Heart left ventricle (tissue), 16 donors: Measurements from ENCODE around the gene RUFY3. TPM values are rescaled to one million over a fixed set of nuclear protein-coding genes. Genes with fewer than 3 reads are reported as not detected.
A peak's percentile ranks its signal among the peaks of the same experiment; 100 is the strongest.

ENCODE experiments used
- ATAC-seq, 4 donors: fragments of 200-7000 bp; cut with Tn5 transposase; one replicate each; pipeline ENCODE4 v1.9.1; 2020 to 2022; ENCODE audit warnings: moderate library complexity in 4 of 4, mild to moderate bottlenecking in 3 of 4, moderate number of reproducible peaks in 1 of 4
- DNase-seq, 5 donors: peaks; one replicate each; pipeline ENCODE4 v3.0.0-alpha.2; 2020
- H3K27ac ChIP-seq, 12 donors: fragments of 200-600 bp; sonication (generic) in 4 of 12; one replicate each; pipeline versions ENCODE4 v1.5.0 to v1.8.0; 2016 to 2022; ENCODE audit warnings: mild to moderate bottlenecking in 2 of 12
- H3K27me3 ChIP-seq, 9 donors: fragments of 200-600 bp; sonication (generic) in 2 of 9; one replicate each; pipeline versions ENCODE4 v1.5.1 to v1.8.0; 2016 to 2022; ENCODE audit warnings: mild to moderate bottlenecking in 3 of 9
- H3K36me3 ChIP-seq, 9 donors: fragments of 200-600 bp; sonication (generic) in 2 of 9; one replicate each; pipeline versions ENCODE4 v1.5.0 to v1.8.0; 2018 to 2022; ENCODE audit warnings: mild to moderate bottlenecking in 2 of 9
- H3K4me1 ChIP-seq, 12 donors: fragments of 200-600 bp; sonication (generic) in 4 of 12; one replicate each; pipeline versions ENCODE4 v1.5.0 to v1.8.0; 2016 to 2022; ENCODE audit warnings: mild to moderate bottlenecking in 3 of 12
- H3K4me3 ChIP-seq, 12 donors: fragments of 200-600 bp; sonication (generic) in 4 of 12; one replicate each; pipeline versions ENCODE4 v1.5.0 to v1.8.0; 2017 to 2022; ENCODE audit warnings: mild to moderate bottlenecking in 9 of 12, moderate library complexity in 4 of 12
- H3K9me3 ChIP-seq, 12 donors: fragments of 200-600 bp; sonication (generic) in 4 of 12; one replicate each; pipeline versions ENCODE4 v1.5.0 to v1.8.0; 2016 to 2022; ENCODE audit warnings: mild to moderate bottlenecking in 1 of 12
- CTCF ChIP-seq, 12 donors: fragments of 200-600 bp; sonication (generic) in 4 of 12; IDR thresholded peaks; one replicate each; pipeline versions ENCODE4 v1.5.0 to v1.8.0; 2018 to 2022; ENCODE audit warnings: antibody characterized with exemption in 12 of 12, mild to moderate bottlenecking in 5 of 12
- POLR2A ChIP-seq, 2 donors: fragments of 450-650 bp; IDR thresholded peaks; one replicate each; pipeline ENCODE4 v1.6.1; 2017; ENCODE audit warnings: antibody characterized with exemption in 2 of 2, mild to moderate bottlenecking in 2 of 2, moderate library complexity in 2 of 2
- WGBS, 4 donors: extraction: QIAGEN DNeasy Blood & Tissue Kit in 2 of 4; methylation state at CpG; one replicate each; pipeline versions ENCODE4 v1.1.5 to v1.1.7; 2013 to 2018; 5-methylcytosine and 5-hydroxymethylcytosine counted together
- intact Hi-C, 10 donors: fragments of 100-400 bp; cut with DNase I; formaldehyde crosslinking; loops; one replicate each; pipeline versions ENCODE4 v1.11.1 to v1.14.2; 2022
- polyA plus RNA-seq, 2 donors: library from polyadenylated mRNA; stranded (reverse); fragments of 200-250 nt; gene quantifications; one replicate each; pipeline ENCODE4 v1.2.3, GENCODE V29; 2013
- total RNA-seq, 9 donors: library from RNA; depleted of rRNA in 2 of 9; stranded (reverse); fragments of >200 nt in 2 of 9; fragmentation: NEBNext Ultra II Directional in 3 of 9; extraction: Animal tissue kit (Norgen Biotek cat#: 25700) in 3 of 9; gene quantifications; one replicate each; pipeline versions ENCODE4 v1.1.0 to v1.2.4, GENCODE V29; 2016 to 2023
- donor health status: ischemic (EF 13 %, LVEDD 7.1; RV severe dilation, severe dysfunction).
- donor health status: healthy with polysubstance abuse.
- donor health status: DM: no; HTN: yes; CAD: no.
- donor health status: DM: no; HTN: no; CAD: no.
- donor health status: ischemic (EF 25% LVEDD 6.9; RV normal size, moderate dysfunction).
- donor health status: ischemic (EF 25% LVEDD 5.7; RV mildly dilated, moderate dysfunction).
- donor health status: healthy.
- donor health status: DM: yes; HTN: yes; CAD: no.
- donor health status: ischemic (EF 35%, LVEDD 5.7; RV mildly dilated, moderate dysfunction).
- donor health status: nonischemic (EF 11% LVEDD 7.7; RV severe dilation, severe dysfunction).
- donor health status: DM: yes; HTN: yes; CAD: no.
- donor health status: PGD.
- donor health status: ischemic (EF 29% LVEDD 5.4; RV normal size, mild dysfunction).
- donor health status: nonischemic (EF 23%, LVEDD 6.1; RV moderate dilation, normal function).

RUFY3 gene
- total and polyA plus RNA-seq, 11 donors: 12.8 to 33.0 (median 18.7) TPM

- peak overlapping the region; percentile 71 to 93 (median 84) for H3K4me3 ChIP-seq
- intact Hi-C loops: loop anchor here in 4 of 10 donors (5.0 to 10.0 kb wide), 5 partner anchors 129 to 289 kb away; partner anchors contain the start of genes DCK (in 2 of the 4), GRSF1 (in 1 of the 4) and MOB1B (in 1 of the 4)
- no peak for TF ChIP-seq CTCF (IDR thresholded peaks at IDR 0.05)
- TF ChIP-seq POLR2A (IDR thresholded peaks at IDR 0.05): no peak
- peaks cover 0 to 25% (median 15%) of the 10 kb centered on the region in 12 donors for H3K4me1 ChIP-seq
- H3K27me3 ChIP-seq: no peaks in the 10 kb centered on the region
- peak overlapping the region; percentile 84 to 98 (median 95) for H3K27ac ChIP-seq
- no peak for ATAC-seq
- no peaks in the 10 kb centered on the region for H3K36me3 ChIP-seq
- WGBS, 4 donors: 8 to 12% (median 11%) methylated on average over 7 of the region's 7 CpGs
- DNase-seq: no peak
- H3K9me3 ChIP-seq: no peaks in the 10 kb centered on the region
Measured at GRCh38 chr4:70706044-70706461, 15.7 kb upstream of the RUFY3 start.

- DNase-seq (no peak), ATAC-seq (no peak)
- Histone ChIP-seq H3K4me3 (peak overlapping the region in 10 of 12 donors; percentile 71 to 93 (median 84)), H3K27me3 (no peaks in the 10 kb centered on the region), H3K4me1 (peaks cover 0 to 29% (median 15%) of the 10 kb centered on the region in 12 donors), H3K9me3 (no peaks in the 10 kb centered on the region), H3K36me3 (no peaks in the 10 kb centered on the region), H3K27ac (peak overlapping the region in 7 of 12 donors; percentile 93 to 98 (median 97))
- TF ChIP-seq CTCF (IDR thresholded peaks at IDR 0.05) (no peak), POLR2A (IDR thresholded peaks at IDR 0.05) (no peak)
- 86 to 98% (median 91%) methylated on average over 1 of the region's 1 CpG for WGBS, 4 donors
- intact Hi-C loops: loop anchor here in 4 of 10 donors (5.0 to 10.0 kb wide), 5 partner anchors 128 to 288 kb away; partner anchors contain the start of genes DCK (in 2 of the 4), GRSF1 (in 1 of the 4) and MOB1B (in 1 of the 4)
Measured at GRCh38 chr4:70706516-70706915, 15.2 kb upstream of the RUFY3 start.

- WGBS, 4 donors: 90 to 92% (median 91%) methylated on average over 7 of the region's 7 CpGs
- TF ChIP-seq CTCF (IDR thresholded peaks at IDR 0.05) (no peak), POLR2A (IDR thresholded peaks at IDR 0.05) (no peak)
- Histone ChIP-seq H3K4me1 (peaks cover 0 to 52% (median 19%) of the 10 kb centered on the region in 12 donors), H3K9me3 (no peaks in the 10 kb centered on the region), H3K4me3 (no peak overlapping the region), H3K27ac (no peak overlapping the region), H3K36me3 (no peaks in the 10 kb centered on the region), H3K27me3 (no peaks in the 10 kb centered on the region)
- DNase-seq: no peak
- intact Hi-C loops: loop anchor here in 4 of 10 donors (5.0 to 10.0 kb wide), 5 partner anchors 125 to 285 kb away; partner anchors contain the start of genes DCK (in 2 of the 4), GRSF1 (in 2 of the 4) and MOB1B (in 1 of the 4)
- no peak for ATAC-seq
Measured at GRCh38 chr4:70709611-70710205, 12.1 kb upstream of the RUFY3 start.

GRCh38 chr4:70711599-70711998 lies 10.2 kb upstream of the RUFY3 start:
- TF ChIP-seq CTCF (IDR thresholded peaks at IDR 0.05): no peak
- no peak for TF ChIP-seq POLR2A (IDR thresholded peaks at IDR 0.05)
- no peak overlapping the region for H3K4me3 ChIP-seq
- H3K36me3 ChIP-seq: no peaks in the 10 kb centered on the region
- no peaks in the 10 kb centered on the region for H3K9me3 ChIP-seq
- DNase-seq: no peak
- intact Hi-C loops: loop anchor here in 1 of 10 donors (10.0 kb wide), 1 partner anchor 123 kb away; the partner anchor contains the start of gene GRSF1
- H3K27me3 ChIP-seq: no peaks in the 10 kb centered on the region
- no peak for ATAC-seq
- 59 to 74% (median 72%) methylated on average over 3 of the region's 3 CpGs for WGBS, 4 donors
- H3K4me1 ChIP-seq: peaks cover 0 to 57% (median 12%) of the 10 kb centered on the region in 12 donors
- peak overlapping the region in 1 of 12 donors; percentile 7 for H3K27ac ChIP-seq
